Astrocyte (in vitro differentiated cells and primary cell): ENCODE data around the gene MPP3. TPM values are rescaled to one million over a fixed set of nuclear protein-coding genes. Genes with fewer than 3 reads are reported as not detected.

Experiments used
- DNase-seq: peaks from one replicate; pipeline ENCODE4 v3.0.0-alpha.2; 2010; ENCODE audit warnings: low read depth
- FAIRE-seq: peaks from 2 replicates; lab custom pipeline; 2011; peaks lifted over from hg19 to GRCh38; lab: Jason Lieb, UNC
- H2AFZ ChIP-seq: 2 replicates; pipeline ENCODE4 v1.6.0; 2012; ENCODE audit warnings: low read depth, low read length, inconsistent platforms
- H3K27ac ChIP-seq: 2 replicates; pipeline ENCODE4 v1.5.1; 2011; ENCODE audit warnings: low read depth, low read length, inconsistent platforms
- H3K27me3 ChIP-seq: 2 replicates; pipeline ENCODE4 v1.6.0; 2011; ENCODE audit warnings: low read length, inconsistent platforms; ENCODE audit not compliant: insufficient read depth
- H3K36me3 ChIP-seq: 2 replicates; pipeline ENCODE4 v1.5.1; 2011; ENCODE audit warnings: low read length, inconsistent platforms; ENCODE audit not compliant: insufficient read depth
- H3K4me1 ChIP-seq: 2 replicates; pipeline ENCODE4 v1.5.1; 2011; ENCODE audit warnings: low read length, inconsistent platforms; ENCODE audit not compliant: insufficient read depth
- H3K4me2 ChIP-seq: 2 replicates; pipeline ENCODE4 v1.6.0; 2012; ENCODE audit warnings: low read length, inconsistent platforms
- H3K4me3 ChIP-seq: 2 replicates; pipeline ENCODE4 v1.5.1; 2011; ENCODE audit warnings: low read depth, mild to moderate bottlenecking, low read length, inconsistent platforms; ENCODE audit not compliant: insufficient read depth
- H3K79me2 ChIP-seq: 2 replicates; pipeline ENCODE4 v1.6.0; 2012; ENCODE audit warnings: mild to moderate bottlenecking, low read length, inconsistent platforms; ENCODE audit not compliant: insufficient read depth
- H3K9ac ChIP-seq: 2 replicates; pipeline ENCODE4 v1.6.0; 2012; ENCODE audit warnings: mild to moderate bottlenecking, low read length, inconsistent platforms
- H3K9me3 ChIP-seq: 2 replicates; pipeline ENCODE4 v1.5.1; 2012; ENCODE audit warnings: low read depth, mild to moderate bottlenecking, low read length, inconsistent platforms; ENCODE audit not compliant: insufficient read depth
- H4K20me1 ChIP-seq: 2 replicates; pipeline ENCODE4 v1.6.0; 2012; ENCODE audit warnings: low read length, inconsistent platforms; ENCODE audit not compliant: insufficient read depth
- H3K27ac Mint-ChIP-seq: one replicate; pipeline ENCODE4 v1.8.0; 2021; ENCODE audit warnings: mild to moderate bottlenecking, mixed read lengths; ENCODE audit not compliant: unreplicated experiment
- H3K27me3 Mint-ChIP-seq: one replicate; pipeline ENCODE4 v1.8.0; 2021; ENCODE audit warnings: low read depth, mixed read lengths; ENCODE audit not compliant: unreplicated experiment
- H3K36me3 Mint-ChIP-seq: one replicate; pipeline ENCODE4 v1.8.0; 2021; ENCODE audit warnings: low read depth, mixed read lengths; ENCODE audit not compliant: unreplicated experiment
- H3K4me1 Mint-ChIP-seq: one replicate; pipeline ENCODE4 v1.8.0; 2021; ENCODE audit warnings: low read depth, mixed read lengths; ENCODE audit not compliant: unreplicated experiment
- H3K4me3 Mint-ChIP-seq: one replicate; pipeline ENCODE4 v1.8.0; 2021; ENCODE audit warnings: mild to moderate bottlenecking, moderate library complexity, mixed read lengths; ENCODE audit not compliant: unreplicated experiment
- H3K9me3 Mint-ChIP-seq: one replicate; pipeline ENCODE4 v1.8.0; 2021; ENCODE audit warnings: mild to moderate bottlenecking, mixed read lengths; ENCODE audit not compliant: unreplicated experiment
- CTCF ChIP-seq: IDR thresholded peaks from 2 replicates; pipeline ENCODE4 v1.5.1; 2011; ENCODE audit warnings: low read depth, mild to moderate bottlenecking, inconsistent platforms, low read length, moderate library complexity; ENCODE audit not compliant: insufficient read depth
- EZH2 ChIP-seq: IDR thresholded peaks from 2 replicates; pipeline ENCODE4 v1.6.1; 2012; ENCODE audit warnings: mild to moderate bottlenecking, low read length, inconsistent platforms; ENCODE audit not compliant: insufficient read depth
- total RNA-seq: library from RNA; stranded (reverse); gene quantifications from 2 replicates; pipeline ENCODE4 v1.2.1, GENCODE V29; 2021

MPP3 gene
- total RNA-seq, 1 donor from 2014 or later: 6.5 TPM

DNA sequence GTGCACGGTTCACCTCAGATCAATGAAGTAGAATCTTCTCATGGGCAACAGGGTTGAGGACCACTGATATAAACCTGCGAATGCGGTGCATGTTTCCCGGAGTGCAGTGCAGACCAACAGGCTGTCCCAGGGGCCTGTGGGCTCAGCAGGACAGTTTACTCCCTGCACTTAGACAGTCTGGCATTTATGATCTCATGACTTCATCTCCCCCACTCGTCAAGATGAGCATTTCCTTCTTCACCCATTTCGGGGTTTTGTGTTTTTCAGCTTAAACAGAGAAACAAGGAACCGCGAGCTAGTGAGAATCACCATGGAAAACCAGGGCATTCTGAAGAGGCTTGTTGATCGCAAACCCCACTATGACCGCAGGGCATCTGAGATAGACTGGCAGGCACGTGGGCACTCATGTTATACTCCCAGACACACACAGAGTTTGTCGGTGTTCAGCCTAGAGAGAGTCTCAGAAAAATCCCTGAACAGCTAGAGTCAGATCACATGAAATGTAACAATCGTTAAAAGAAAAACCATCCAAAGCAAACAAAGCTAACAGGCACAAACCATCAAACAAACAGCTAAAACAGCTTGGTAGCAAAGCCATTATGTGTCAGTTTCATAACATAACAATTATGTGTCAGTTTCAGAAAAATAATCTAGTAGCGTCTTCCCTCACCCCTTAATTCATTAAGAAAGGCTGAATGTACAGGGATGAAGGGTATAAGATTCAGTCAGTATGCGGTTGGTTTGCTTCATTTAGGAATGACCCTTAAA is 49.8 kb downstream of the MPP3 start:
- Histone ChIP-seq H3K79me2 (peaks cover 3% of the 10 kb centered on the region), H3K27me3 (no peaks in the 10 kb centered on the region), H3K4me2 (peak overlapping the region; percentile 69), H3K4me3 (no peak overlapping the region), H3K4me1 (peaks cover 26% of the 10 kb centered on the region), H3K9ac (no peak overlapping the region), H3K27ac (no peak overlapping the region), H2AFZ (no peak overlapping the region), H3K9me3 (no peaks in the 10 kb centered on the region), H3K36me3 (no peaks in the 10 kb centered on the region), H4K20me1 (no peaks in the 10 kb centered on the region)
- peaks cover 2% of the 10 kb centered on the region for H3K36me3 Mint-ChIP-seq
- no peak for FAIRE-seq
- TF ChIP-seq CTCF (no peak), EZH2 (no peak)
- H3K4me3 Mint-ChIP-seq: no peak overlapping the region
- peaks cover 2% of the 10 kb centered on the region for H3K27me3 Mint-ChIP-seq
- H3K27ac Mint-ChIP-seq: peak overlapping the region; percentile 41
- H3K4me1 Mint-ChIP-seq: peaks cover 21% of the 10 kb centered on the region
- H3K9me3 Mint-ChIP-seq: no peaks in the 10 kb centered on the region
- no peak for DNase-seq

GRCh38 chr17:43780135-43780534 is 52.8 kb downstream of the MPP3 start, which contains the start of gene CFAP97D1:
Gene CFAP97D1, plus strand, starts transcription at chr17:43780435. Its CDS starts 28 bp downstream, at chr17:43780463.
- peaks cover 3% of the 10 kb centered on the region for H3K36me3 ChIP-seq
- Mint-ChIP-seq H3K27me3 (peaks cover 2% of the 10 kb centered on the region), H3K9me3 (no peaks in the 10 kb centered on the region), H3K4me1 (peaks cover 22% of the 10 kb centered on the region), H3K36me3 (peaks cover 8% of the 10 kb centered on the region), H3K4me3 (peak within 1 kb of the TSS; percentile 82), H3K27ac (peak within 1 kb of the TSS; percentile 77)
- peak within 1 kb of the TSS; percentile 94 for H3K4me2 ChIP-seq
- peak within 1 kb of the TSS; percentile 99 for H3K9ac ChIP-seq
- H4K20me1 ChIP-seq: peaks cover 13% of the 10 kb centered on the region
- FAIRE-seq: no peak
- no peaks in the 10 kb centered on the region for H3K27me3 ChIP-seq
- DNase-seq: no peak
- H3K4me1 ChIP-seq: peaks cover 26% of the 10 kb centered on the region
- TF ChIP-seq EZH2 (no peak), CTCF (no peak)
- H3K79me2 ChIP-seq: peaks cover 30% of the 10 kb centered on the region
- H3K27ac ChIP-seq: peak within 1 kb of the TSS; percentile 98
- H3K4me3 ChIP-seq: peak within 1 kb of the TSS; percentile 76
- H3K9me3 ChIP-seq: no peaks in the 10 kb centered on the region
- H2AFZ ChIP-seq: peak within 1 kb of the TSS; percentile 79
